ENCODE measurements around the gene CELSR1. TPM values are rescaled to one million over a fixed set of nuclear protein-coding genes. Genes with fewer than 3 reads are reported as not detected.

Gene CELSR1
- total RNA-seq, 3 donors from 2014 or later (not counting 1 experiment from before 2014, with no cell fraction given), result 0.89 to 3.9 (median 1.9) TPM

- H3K27ac ChIP-seq (ENCODE audit: low read length), result no peak overlapping the region
- no peak overlapping the region for H3K4me3 ChIP-seq (ENCODE audit: low read length)
- TF ChIP-seq, protein P1, sequence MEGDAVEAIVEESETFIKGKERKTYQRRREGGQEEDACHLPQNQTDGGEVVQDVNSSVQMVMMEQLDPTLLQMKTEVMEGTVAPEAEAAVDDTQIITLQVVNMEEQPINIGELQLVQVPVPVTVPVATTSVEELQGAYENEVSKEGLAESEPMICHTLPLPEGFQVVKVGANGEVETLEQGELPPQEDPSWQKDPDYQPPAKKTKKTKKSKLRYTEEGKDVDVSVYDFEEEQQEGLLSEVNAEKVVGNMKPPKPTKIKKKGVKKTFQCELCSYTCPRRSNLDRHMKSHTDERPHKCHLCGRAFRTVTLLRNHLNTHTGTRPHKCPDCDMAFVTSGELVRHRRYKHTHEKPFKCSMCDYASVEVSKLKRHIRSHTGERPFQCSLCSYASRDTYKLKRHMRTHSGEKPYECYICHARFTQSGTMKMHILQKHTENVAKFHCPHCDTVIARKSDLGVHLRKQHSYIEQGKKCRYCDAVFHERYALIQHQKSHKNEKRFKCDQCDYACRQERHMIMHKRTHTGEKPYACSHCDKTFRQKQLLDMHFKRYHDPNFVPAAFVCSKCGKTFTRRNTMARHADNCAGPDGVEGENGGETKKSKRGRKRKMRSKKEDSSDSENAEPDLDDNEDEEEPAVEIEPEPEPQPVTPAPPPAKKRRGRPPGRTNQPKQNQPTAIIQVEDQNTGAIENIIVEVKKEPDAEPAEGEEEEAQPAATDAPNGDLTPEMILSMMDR (IDR thresholded peaks at IDR 0.05), result no peak
- peak overlapping the region in 1 of 2 donors; percentile 31 for H3K27ac Mint-ChIP-seq
- H3K36me3 ChIP-seq (ENCODE audit: control insufficient read depth, insufficient read depth, low read length), result peaks cover 72% of the 10 kb centered on the region
- no peaks in the 10 kb centered on the region for H3K27me3 ChIP-seq (ENCODE audit: control insufficient read depth, insufficient read depth, low read length)
- H3K27me3 Mint-ChIP-seq (ENCODE audit: low read depth in 2 of 2), result no peaks in the 10 kb centered on the region
- no peak for DNase-seq
- H3K4me1 ChIP-seq (ENCODE audit: control insufficient read depth, insufficient read depth, low read length), result peaks cover 9% of the 10 kb centered on the region
- no peaks in the 10 kb centered on the region for H3K36me3 Mint-ChIP-seq
- intact Hi-C loops (cut with micrococcal nuclease), result no loop called here
- no peaks in the 10 kb centered on the region for H3K9me3 Mint-ChIP-seq
- peaks cover 5 to 7% of the 10 kb centered on the region in 2 donors for H3K4me1 Mint-ChIP-seq
- no peak for ATAC-seq
- no peaks in the 10 kb centered on the region for H3K9me3 ChIP-seq (ENCODE audit: control insufficient read depth, insufficient read depth, low read length)
- 83% methylated on average over 8 of the region's 8 CpGs for WGBS (ENCODE audit: insufficient coverage)
- H3K4me3 Mint-ChIP-seq, result no peak overlapping the region
Measured at GRCh38 chr22:46353483-46354105, 183.8 kb downstream of the CELSR1 start.

GRCh38 chr22:46352691-46353386 lies 184.6 kb downstream of the CELSR1 start:
- H3K27me3 Mint-ChIP-seq (ENCODE audit: low read depth in 2 of 2), result no peaks in the 10 kb centered on the region
- WGBS (ENCODE audit: insufficient coverage), result 93% methylated on average over 20 of the region's 20 CpGs
- Histone ChIP-seq H3K9me3 (ENCODE audit: control insufficient read depth, insufficient read depth, low read length) (no peaks in the 10 kb centered on the region), H3K27ac (ENCODE audit: low read length) (no peak overlapping the region), H3K4me1 (ENCODE audit: control insufficient read depth, insufficient read depth, low read length) (peaks cover 9% of the 10 kb centered on the region), H3K27me3 (ENCODE audit: control insufficient read depth, insufficient read depth, low read length) (no peaks in the 10 kb centered on the region), H3K36me3 (ENCODE audit: control insufficient read depth, insufficient read depth, low read length) (peaks cover 77% of the 10 kb centered on the region), H3K4me3 (ENCODE audit: low read length) (no peak overlapping the region)
- H3K36me3 Mint-ChIP-seq, result no peaks in the 10 kb centered on the region
- DNase-seq (no peak), ATAC-seq (no peak)
- peaks cover 5 to 7% of the 10 kb centered on the region in 2 donors for H3K4me1 Mint-ChIP-seq
- intact Hi-C loops (cut with micrococcal nuclease), result no loop called here
- no peak overlapping the region for H3K4me3 Mint-ChIP-seq
- no peaks in the 10 kb centered on the region for H3K9me3 Mint-ChIP-seq
- TF ChIP-seq, protein P1 (IDR thresholded peaks at IDR 0.05), result no peak
- H3K27ac Mint-ChIP-seq, result no peak overlapping the region

DNA sequence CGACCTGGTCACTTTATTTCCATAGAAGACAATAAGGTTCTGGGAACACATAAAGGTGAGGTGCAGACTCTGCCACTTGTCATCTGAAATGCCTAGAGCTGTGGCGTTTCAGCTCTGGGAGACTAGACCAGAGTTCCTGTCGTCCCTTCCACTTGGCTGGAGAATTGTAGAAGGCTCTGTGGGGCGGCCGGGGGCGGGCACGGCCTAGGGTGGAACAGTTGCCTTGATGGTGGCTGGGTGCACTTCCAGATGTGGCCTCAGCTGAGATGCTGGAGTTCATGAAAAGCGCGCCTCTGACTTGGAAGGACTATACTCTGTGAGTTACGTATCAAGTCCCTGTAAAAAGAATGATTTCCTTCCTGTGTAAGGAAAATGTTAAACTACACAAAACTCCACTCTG lies 185.1 kb downstream of the CELSR1 start:
- no peaks in the 10 kb centered on the region for H3K9me3 ChIP-seq (ENCODE audit: control insufficient read depth, insufficient read depth, low read length)
- TF ChIP-seq, protein P1 (IDR thresholded peaks at IDR 0.05), result no peak
- WGBS (ENCODE audit: insufficient coverage), result 96% methylated on average over 10 of the region's 10 CpGs
- Mint-ChIP-seq H3K36me3 (no peaks in the 10 kb centered on the region), H3K4me3 (no peak overlapping the region), H3K27me3 (ENCODE audit: low read depth in 2 of 2) (no peaks in the 10 kb centered on the region), H3K9me3 (no peaks in the 10 kb centered on the region), H3K27ac (no peak overlapping the region), H3K4me1 (peaks cover 5 to 7% of the 10 kb centered on the region in 2 donors)
- H3K4me1 ChIP-seq (ENCODE audit: control insufficient read depth, insufficient read depth, low read length), result peaks cover 9% of the 10 kb centered on the region
- H3K27me3 ChIP-seq (ENCODE audit: control insufficient read depth, insufficient read depth, low read length), result no peaks in the 10 kb centered on the region
- no peak overlapping the region for H3K27ac ChIP-seq (ENCODE audit: low read length)
- ATAC-seq (no peak), DNase-seq (no peak)
- H3K4me3 ChIP-seq (ENCODE audit: low read length), result no peak overlapping the region
- intact Hi-C loops (cut with micrococcal nuclease), result no loop called here
- peaks cover 78% of the 10 kb centered on the region for H3K36me3 ChIP-seq (ENCODE audit: control insufficient read depth, insufficient read depth, low read length)

All from natural killer cell (primary cell).